HCT116 (cell line): ENCODE results near the gene TDRD10. TPM values are rescaled to one million over a fixed set of nuclear protein-coding genes. Genes with fewer than 3 reads are reported as not detected.

Experiments
- ATAC-seq: fragments of 200-7000 bp; cut with Tn5 transposase; 2 replicates; pipeline ENCODE4 v1.9.1; 2020; ENCODE audit warnings: mild to moderate bottlenecking, moderate library complexity
- BruUV-seq: library from RNA; stranded (reverse); fragments of 400-500 nt; replicated peaks from 2 replicates; lab custom pipeline; 2021; lab: Mats Ljungman, UMichigan
- CTCF ChIA-PET: fragments of 300-600 bp; sonication (Branson Sonifier 250); formaldehyde crosslinking; loops from one replicate; lab custom pipeline; 2021; ENCODE audit warnings: antibody characterized with exemption; lab: Charles Lee
- POLR2A ChIA-PET: fragments of 300-600, 350-600 bp; sonication (Branson Sonifier 250); formaldehyde crosslinking; loops from one replicate; lab custom pipeline; 2021; ENCODE audit warnings: antibody characterized with exemption; lab: Charles Lee
- RAD21 ChIA-PET, 2 experiments: fragments of 300-600 bp; sonication (Branson Sonifier 250); formaldehyde crosslinking; loops; one replicate each; lab custom pipeline; 2023; ENCODE audit warnings: low total read pairs in 2 of 2; ENCODE audit not compliant: uncharacterized antibody in 2 of 2, unreplicated experiment in 2 of 2, low non-redundant PET in 1 of 2; lab: Charles Lee
- DNase-seq: peaks from one replicate; pipeline ENCODE4 v3.0.0-alpha.2; 2010; ENCODE audit warnings: low read depth, low spot score
- H2AFZ ChIP-seq: fragments of 200-600 bp; shearing (Covaris generic), sonication (generic); 2 replicates; pipeline ENCODE4 v1.6.1; 2017; ENCODE audit warnings: low read depth, mixed run types, mixed read lengths, antibody characterized with exemption, low read length; ENCODE audit not compliant: poor library complexity, severe bottlenecking
- H3K27ac ChIP-seq: 2 replicates; pipeline ENCODE4 v1.5.1; 2012; ENCODE audit warnings: low read depth, low read length
- H3K27me3 ChIP-seq: fragments of 200-600 bp; sonication (generic); 2 replicates; pipeline ENCODE4 v1.6.1; 2016; ENCODE audit warnings: mixed run types, low read length, mixed read lengths; ENCODE audit not compliant: insufficient read depth
- H3K36me3 ChIP-seq, 2 experiments: fragments of 200-500 bp in 1 of 2; fragments of 200-600 bp in 1 of 2; sonication (Bioruptor generic) in 1 of 2; sonication (generic) in 1 of 2; 2 replicates each; pipeline versions ENCODE4 v1.5.1 to v1.6.1; 2014 to 2016; ENCODE audit warnings: low read length in 2 of 2, inconsistent platforms in 1 of 2, mixed read lengths in 1 of 2, mixed run types in 1 of 2; ENCODE audit not compliant: insufficient read depth in 2 of 2, control insufficient read depth in 1 of 2
- H3K4me1 ChIP-seq, 2 experiments: fragments of 200-600 bp in 1 of 2; sonication (generic) in 1 of 2; 2 replicates each; pipeline versions ENCODE4 v1.5.1 to v1.6.1; 2012 to 2017; ENCODE audit warnings: low read length in 2 of 2, inconsistent platforms in 1 of 2, mild to moderate bottlenecking in 1 of 2, mixed read lengths in 1 of 2, mixed run types in 1 of 2, moderate library complexity in 1 of 2; ENCODE audit not compliant: insufficient read depth in 2 of 2, control insufficient read depth in 1 of 2
- H3K4me2 ChIP-seq: fragments of 200-600 bp; sonication (generic); 2 replicates; pipeline ENCODE4 v1.6.1; 2017; ENCODE audit warnings: mixed run types, low read length, mixed read lengths
- H3K4me3 ChIP-seq, 2 experiments: fragments of 200-600 bp in 1 of 2; sonication (generic) in 1 of 2; replicated peaks in 1 of 2; 2 replicates each; pipeline ENCODE4 v1.5.1; 2011 to 2016; ENCODE audit warnings: low read length in 2 of 2, control low read depth in 1 of 2, low read depth in 1 of 2, mild to moderate bottlenecking in 1 of 2, mixed read lengths in 1 of 2, mixed run types in 1 of 2
- H3K79me2 ChIP-seq: fragments of 200-600 bp; sonication (generic); 2 replicates; pipeline ENCODE4 v1.6.1; 2017; ENCODE audit warnings: mild to moderate bottlenecking, mixed run types, low read length, moderate library complexity, mixed read lengths; ENCODE audit not compliant: insufficient read depth
- H3K9ac ChIP-seq: fragments of 200-600 bp; sonication (generic); 2 replicates; pipeline ENCODE4 v1.6.1; 2016; ENCODE audit warnings: low read length, mixed read lengths
- H3K9me2 ChIP-seq: fragments of 200-600 bp; sonication (generic), shearing (Covaris generic); 2 replicates; pipeline ENCODE4 v1.6.1; 2017; ENCODE audit warnings: mixed run types, mild to moderate bottlenecking, moderate library complexity; ENCODE audit not compliant: insufficient read depth
- H3K9me3 ChIP-seq, 2 experiments: fragments of 200-500 bp in 1 of 2; fragments of 200-600 bp in 1 of 2; sonication (Bioruptor generic) in 1 of 2; sonication (generic) in 1 of 2; 2 replicates each; pipeline ENCODE4 v1.6.1; 2014 to 2017; ENCODE audit warnings: low read length in 2 of 2, mixed read lengths in 2 of 2, inconsistent platforms in 1 of 2, low read depth in 1 of 2, mild to moderate bottlenecking in 1 of 2, mixed run types in 1 of 2, moderate library complexity in 1 of 2; ENCODE audit not compliant: control insufficient read depth in 1 of 2, insufficient read depth in 1 of 2
- H4K20me1 ChIP-seq: fragments of 200-600 bp; sonication (generic), shearing (Covaris generic); 2 replicates; pipeline ENCODE4 v1.6.1; 2017; ENCODE audit warnings: mixed run types, mild to moderate bottlenecking, moderate library complexity; ENCODE audit not compliant: insufficient read depth
- CBX3 ChIP-seq: IDR thresholded peaks from 2 replicates; pipeline ENCODE4 v1.6.1; 2012; ENCODE audit warnings: low read depth
- EGR1 ChIP-seq: IDR thresholded peaks from 2 replicates; pipeline ENCODE4 v1.6.1; 2012; ENCODE audit warnings: low read depth
- EZH2phosphoT487 ChIP-seq: fragments of 200-600 bp; IDR thresholded peaks from 2 replicates; pipeline ENCODE4 v1.6.1; 2018; ENCODE audit warnings: antibody characterized with exemption, borderline replicate concordance
- FOSL1 ChIP-seq: IDR thresholded peaks from 2 replicates; pipeline ENCODE4 v1.6.1; 2012; ENCODE audit warnings: low read depth
- JUND ChIP-seq: IDR thresholded peaks from 2 replicates; pipeline ENCODE4 v1.6.1; 2012
- POLR2A ChIP-seq: IDR thresholded peaks from 2 replicates; pipeline ENCODE4 v1.7.0; 2011; ENCODE audit warnings: borderline replicate concordance; ENCODE audit not compliant: insufficient read depth, insufficient read length; ENCODE audit errors: extremely low read depth
- POLR2AphosphoS5 ChIP-seq: IDR thresholded peaks from 2 replicates; pipeline ENCODE4 v1.6.1; 2011; ENCODE audit warnings: mild to moderate bottlenecking, low read depth, low read length, moderate library complexity
- RAD21 ChIP-seq: IDR thresholded peaks from 2 replicates; pipeline ENCODE4 v1.6.1; 2012; ENCODE audit warnings: low read depth, mild to moderate bottlenecking
- SIN3A ChIP-seq: IDR thresholded peaks from 2 replicates; pipeline ENCODE4 v1.6.1; 2012; ENCODE audit warnings: low read depth
- SP1 ChIP-seq: IDR thresholded peaks from 2 replicates; pipeline ENCODE4 v1.6.1; 2012; ENCODE audit warnings: low read depth
- SRF ChIP-seq: IDR thresholded peaks from 2 replicates; pipeline ENCODE4 v1.6.1; 2012; ENCODE audit warnings: low read depth
- TCF7L2 ChIP-seq: IDR thresholded peaks from 2 replicates; pipeline ENCODE4 v1.7.0; 2011; ENCODE audit warnings: borderline replicate concordance, inconsistent platforms; ENCODE audit not compliant: insufficient read depth, insufficient read length; ENCODE audit errors: extremely low read depth
- ZFX ChIP-seq: fragments of 450-650 bp; IDR thresholded peaks from 2 replicates; pipeline ENCODE4 v1.6.1; 2017
- ZNF274 ChIP-seq: fragments of 200-500 bp; sonication (Bioruptor generic); IDR thresholded peaks from 2 replicates; pipeline ENCODE4 v1.6.1; 2014; ENCODE audit warnings: mild to moderate bottlenecking, low read depth, low read length, inconsistent platforms
- intact Hi-C: fragments of 100-400 bp; cut with micrococcal nuclease; formaldehyde crosslinking; loops from 2 replicates; pipeline ENCODE4 v1.10.0; 2022
- total RNA-seq: library from RNA; stranded (reverse); gene quantifications from one replicate; pipeline ENCODE4 v1.2.1, GENCODE V29; 2021; ENCODE audit not compliant: unreplicated experiment
- TF ChIP-seq, protein P1 (sequence below): IDR thresholded peaks from 2 replicates; pipeline ENCODE4 v1.6.1; 2012
- TF ChIP-seq, protein P2 (sequence below): IDR thresholded peaks from 2 replicates; pipeline ENCODE4 v1.6.1; 2011; ENCODE audit warnings: mild to moderate bottlenecking, low read length, moderate library complexity; ENCODE audit not compliant: insufficient replicate concordance; ENCODE audit errors: extremely low read depth
- TF ChIP-seq, protein P3 (sequence below): IDR thresholded peaks from 2 replicates; pipeline ENCODE4 v1.6.1; 2012
- TF ChIP-seq, protein P4 (sequence below): IDR thresholded peaks from 2 replicates; pipeline ENCODE4 v1.6.1; 2012; ENCODE audit warnings: low read depth

TDRD10 gene
- total RNA-seq, 1 experiment from 2014 or later = not detected

DNA sequence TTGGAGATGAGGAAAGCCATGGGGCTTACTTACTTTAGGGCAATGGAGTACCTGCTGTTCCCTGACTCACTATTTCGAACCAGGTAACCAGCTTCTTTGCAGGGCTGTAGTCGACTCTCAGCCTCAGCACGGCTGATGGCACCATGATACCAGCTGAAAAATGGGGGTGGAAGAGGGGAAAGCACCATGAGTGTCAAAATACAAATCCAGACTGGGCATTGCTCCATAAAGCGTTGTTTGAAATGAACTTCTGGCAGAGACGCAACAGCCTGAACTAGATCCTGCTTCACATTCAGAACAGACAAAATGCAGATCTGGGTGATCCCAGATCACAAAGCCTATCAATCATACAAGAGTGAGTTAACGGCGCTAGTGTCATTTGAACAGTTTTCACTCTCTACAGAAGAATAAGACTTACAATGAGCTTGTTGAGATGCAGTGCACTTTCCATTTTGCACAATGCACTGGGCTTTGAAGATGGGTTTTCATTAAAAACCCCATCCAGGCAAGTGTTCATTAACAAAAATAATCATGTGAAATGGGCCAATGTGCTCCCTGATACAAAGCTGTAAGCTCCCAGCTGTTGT is 16.0 kb upstream of the TDRD10 start:
- Histone ChIP-seq H3K79me2 (no peaks in the 10 kb centered on the region), H3K9ac (no peak overlapping the region), H3K4me3 (no peak overlapping the region), H3K27ac (no peak overlapping the region), H3K36me3 (no peaks in the 10 kb centered on the region), H4K20me1 (no peaks in the 10 kb centered on the region), H2AFZ (no peak overlapping the region), H3K9me3 (no peaks in the 10 kb centered on the region), H3K4me1 (peaks cover 6 to 15% of the 10 kb centered on the region in 2 experiments), H3K9me2 (no peaks in the 10 kb centered on the region), H3K27me3 (no peaks in the 10 kb centered on the region; the same call in 1 of the 2 replicates), H3K4me2 (no peak overlapping the region)
- DNase-seq = no peak
- CTCF ChIA-PET = interaction anchor here (0.6 to 1.2 kb wide), 2 partner anchors 61 to 516 kb away, joined by 3 to 4 read pairs; partner anchors contain the start of gene ZBTB7B
- TF ChIP-seq ZNF274 (no peak), EGR1 (no peak), ZFX (no peak), TCF7L2 (no peak), CBX3 (no peak), EZH2phosphoT487 (no peak), SP1 (no peak), JUND (no peak), POLR2AphosphoS5 (no peak), RAD21 (no peak), SIN3A (no peak), POLR2A (no peak), FOSL1 (no peak), SRF (no peak)
- TF ChIP-seq, protein P1, sequence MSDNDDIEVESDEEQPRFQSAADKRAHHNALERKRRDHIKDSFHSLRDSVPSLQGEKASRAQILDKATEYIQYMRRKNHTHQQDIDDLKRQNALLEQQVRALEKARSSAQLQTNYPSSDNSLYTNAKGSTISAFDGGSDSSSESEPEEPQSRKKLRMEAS = no peak
- TF ChIP-seq, protein P2, sequence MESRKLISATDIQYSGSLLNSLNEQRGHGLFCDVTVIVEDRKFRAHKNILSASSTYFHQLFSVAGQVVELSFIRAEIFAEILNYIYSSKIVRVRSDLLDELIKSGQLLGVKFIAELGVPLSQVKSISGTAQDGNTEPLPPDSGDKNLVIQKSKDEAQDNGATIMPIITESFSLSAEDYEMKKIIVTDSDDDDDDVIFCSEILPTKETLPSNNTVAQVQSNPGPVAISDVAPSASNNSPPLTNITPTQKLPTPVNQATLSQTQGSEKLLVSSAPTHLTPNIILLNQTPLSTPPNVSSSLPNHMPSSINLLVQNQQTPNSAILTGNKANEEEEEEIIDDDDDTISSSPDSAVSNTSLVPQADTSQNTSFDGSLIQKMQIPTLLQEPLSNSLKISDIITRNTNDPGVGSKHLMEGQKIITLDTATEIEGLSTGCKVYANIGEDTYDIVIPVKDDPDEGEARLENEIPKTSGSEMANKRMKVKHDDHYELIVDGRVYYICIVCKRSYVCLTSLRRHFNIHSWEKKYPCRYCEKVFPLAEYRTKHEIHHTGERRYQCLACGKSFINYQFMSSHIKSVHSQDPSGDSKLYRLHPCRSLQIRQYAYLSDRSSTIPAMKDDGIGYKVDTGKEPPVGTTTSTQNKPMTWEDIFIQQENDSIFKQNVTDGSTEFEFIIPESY = no peak
- TF ChIP-seq, protein P3, sequence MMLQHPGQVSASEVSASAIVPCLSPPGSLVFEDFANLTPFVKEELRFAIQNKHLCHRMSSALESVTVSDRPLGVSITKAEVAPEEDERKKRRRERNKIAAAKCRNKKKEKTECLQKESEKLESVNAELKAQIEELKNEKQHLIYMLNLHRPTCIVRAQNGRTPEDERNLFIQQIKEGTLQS = no peak
- TF ChIP-seq, protein P4, sequence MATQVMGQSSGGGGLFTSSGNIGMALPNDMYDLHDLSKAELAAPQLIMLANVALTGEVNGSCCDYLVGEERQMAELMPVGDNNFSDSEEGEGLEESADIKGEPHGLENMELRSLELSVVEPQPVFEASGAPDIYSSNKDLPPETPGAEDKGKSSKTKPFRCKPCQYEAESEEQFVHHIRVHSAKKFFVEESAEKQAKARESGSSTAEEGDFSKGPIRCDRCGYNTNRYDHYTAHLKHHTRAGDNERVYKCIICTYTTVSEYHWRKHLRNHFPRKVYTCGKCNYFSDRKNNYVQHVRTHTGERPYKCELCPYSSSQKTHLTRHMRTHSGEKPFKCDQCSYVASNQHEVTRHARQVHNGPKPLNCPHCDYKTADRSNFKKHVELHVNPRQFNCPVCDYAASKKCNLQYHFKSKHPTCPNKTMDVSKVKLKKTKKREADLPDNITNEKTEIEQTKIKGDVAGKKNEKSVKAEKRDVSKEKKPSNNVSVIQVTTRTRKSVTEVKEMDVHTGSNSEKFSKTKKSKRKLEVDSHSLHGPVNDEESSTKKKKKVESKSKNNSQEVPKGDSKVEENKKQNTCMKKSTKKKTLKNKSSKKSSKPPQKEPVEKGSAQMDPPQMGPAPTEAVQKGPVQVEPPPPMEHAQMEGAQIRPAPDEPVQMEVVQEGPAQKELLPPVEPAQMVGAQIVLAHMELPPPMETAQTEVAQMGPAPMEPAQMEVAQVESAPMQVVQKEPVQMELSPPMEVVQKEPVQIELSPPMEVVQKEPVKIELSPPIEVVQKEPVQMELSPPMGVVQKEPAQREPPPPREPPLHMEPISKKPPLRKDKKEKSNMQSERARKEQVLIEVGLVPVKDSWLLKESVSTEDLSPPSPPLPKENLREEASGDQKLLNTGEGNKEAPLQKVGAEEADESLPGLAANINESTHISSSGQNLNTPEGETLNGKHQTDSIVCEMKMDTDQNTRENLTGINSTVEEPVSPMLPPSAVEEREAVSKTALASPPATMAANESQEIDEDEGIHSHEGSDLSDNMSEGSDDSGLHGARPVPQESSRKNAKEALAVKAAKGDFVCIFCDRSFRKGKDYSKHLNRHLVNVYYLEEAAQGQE = no peak
- RAD21 ChIA-PET = no interaction called here
- no TSS peak for BruUV-seq
- no peak for ATAC-seq
- intact Hi-C loops = no loop called here
- POLR2A ChIA-PET = no interaction called here
